GM19351 (cell line): ENCODE measurements around the gene C12orf43.

Source experiments
- ATAC-seq: cut with Tn5 transposase; IDR thresholded peaks from one replicate; pipeline ENCODE4 v1.9.1; 2021; ENCODE audit warnings: mild to moderate bottlenecking, moderate library complexity; ENCODE audit not compliant: unreplicated experiment

Gene C12orf43

DNA sequence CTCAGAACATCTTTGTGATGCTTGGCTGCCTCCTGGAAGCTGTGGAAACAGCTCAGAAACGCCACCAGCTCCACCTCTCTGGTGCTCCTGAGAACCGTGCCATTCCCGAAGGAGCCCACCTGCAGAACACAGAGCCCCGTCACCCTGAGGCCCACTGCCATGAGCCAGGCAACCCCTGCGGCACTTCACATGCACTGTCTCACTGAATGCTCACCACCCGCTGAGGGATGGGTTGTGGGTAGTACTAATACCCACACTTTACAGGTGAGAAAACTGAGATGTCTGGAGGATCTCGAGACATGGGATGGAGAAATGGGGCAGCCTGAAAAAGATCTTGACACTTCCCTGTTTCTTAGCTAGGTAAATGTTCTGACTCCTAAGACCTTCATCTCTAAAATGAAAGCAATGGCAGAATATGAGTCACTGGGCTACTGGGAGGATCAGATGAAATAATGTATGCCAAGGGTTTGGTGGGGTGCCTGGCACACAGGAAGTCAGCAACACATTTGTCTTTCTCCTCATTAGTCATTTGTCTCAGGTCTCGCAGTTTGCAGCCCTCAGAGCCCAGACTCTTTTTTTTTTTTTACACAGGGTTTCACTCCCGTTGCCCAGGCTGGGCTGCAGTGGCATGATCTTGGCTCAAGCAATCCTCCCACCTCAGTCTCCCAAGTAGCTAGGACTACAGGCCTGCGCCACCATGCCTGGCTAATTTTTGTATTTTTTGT lies 17.5 kb upstream of the C12orf43 start:
- no peak for ATAC-seq

DNA sequence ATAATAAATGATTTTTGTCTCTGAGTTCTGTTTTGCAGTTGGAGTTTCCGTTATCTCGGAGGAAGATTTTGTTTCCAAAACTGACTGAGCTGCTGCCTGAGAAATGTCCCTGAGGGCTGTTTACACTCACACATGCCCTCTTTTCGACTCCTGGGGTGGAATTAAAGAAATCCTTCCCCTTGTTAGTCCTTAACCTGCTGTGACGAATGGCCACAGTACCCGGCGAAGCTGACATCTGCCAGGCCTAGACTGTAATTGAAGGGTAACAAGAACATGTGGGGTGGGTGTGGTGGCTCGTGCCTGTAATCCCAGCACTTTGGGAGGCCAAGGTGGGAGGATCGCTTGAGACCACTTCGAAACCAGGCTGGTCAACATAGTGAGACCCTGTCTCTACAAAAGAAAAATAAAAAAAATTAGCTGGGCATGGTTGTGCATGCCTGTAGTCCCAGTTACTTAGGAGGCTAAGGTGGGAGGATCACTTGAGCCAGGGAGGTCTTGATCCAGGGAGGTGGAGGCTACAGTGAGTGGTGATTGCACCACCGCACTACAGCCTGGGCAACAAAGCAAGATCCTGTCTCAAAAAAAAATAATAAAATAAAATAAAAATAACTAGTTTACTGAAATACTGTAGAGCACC lies 14.4 kb upstream of the C12orf43 start:
- ATAC-seq: no peak

DNA sequence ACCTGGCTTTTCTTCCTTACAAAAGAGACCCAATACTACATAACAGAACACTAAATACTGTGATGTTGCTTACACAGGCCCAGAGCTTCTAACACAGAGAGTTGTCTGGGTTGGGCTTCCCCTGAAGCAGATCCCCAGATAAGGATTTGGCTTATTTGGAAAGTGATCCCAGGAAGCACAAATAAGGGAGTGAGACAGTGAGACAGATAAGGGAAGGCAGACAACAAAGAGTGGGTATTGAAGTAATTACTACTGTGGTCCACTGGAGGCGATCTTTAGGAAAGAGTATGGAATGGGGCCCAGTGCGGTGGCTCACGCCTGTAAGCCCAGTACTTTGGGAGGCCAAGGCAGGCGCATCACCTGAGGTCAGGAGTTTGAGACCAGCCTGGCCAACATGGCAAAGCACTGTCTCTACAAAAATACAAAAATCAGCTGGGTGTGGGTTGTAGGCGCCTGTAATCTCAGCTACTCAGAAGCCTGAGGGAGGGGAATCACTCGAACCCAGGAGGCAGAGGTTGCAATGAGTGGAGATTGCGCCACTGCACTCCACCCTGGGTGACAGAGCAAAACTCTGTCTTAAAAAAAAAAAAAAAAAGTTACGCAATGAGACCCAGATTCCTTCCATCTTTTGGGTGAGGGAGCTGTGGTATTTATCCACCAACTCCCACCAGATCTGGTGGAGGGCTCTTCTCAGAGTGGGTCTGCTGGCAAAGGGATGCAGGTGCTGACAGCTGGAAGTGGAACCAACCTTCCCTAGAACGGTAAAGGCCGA lies 10.2 kb upstream of the C12orf43 start:
- ATAC-seq: no peak

DNA sequence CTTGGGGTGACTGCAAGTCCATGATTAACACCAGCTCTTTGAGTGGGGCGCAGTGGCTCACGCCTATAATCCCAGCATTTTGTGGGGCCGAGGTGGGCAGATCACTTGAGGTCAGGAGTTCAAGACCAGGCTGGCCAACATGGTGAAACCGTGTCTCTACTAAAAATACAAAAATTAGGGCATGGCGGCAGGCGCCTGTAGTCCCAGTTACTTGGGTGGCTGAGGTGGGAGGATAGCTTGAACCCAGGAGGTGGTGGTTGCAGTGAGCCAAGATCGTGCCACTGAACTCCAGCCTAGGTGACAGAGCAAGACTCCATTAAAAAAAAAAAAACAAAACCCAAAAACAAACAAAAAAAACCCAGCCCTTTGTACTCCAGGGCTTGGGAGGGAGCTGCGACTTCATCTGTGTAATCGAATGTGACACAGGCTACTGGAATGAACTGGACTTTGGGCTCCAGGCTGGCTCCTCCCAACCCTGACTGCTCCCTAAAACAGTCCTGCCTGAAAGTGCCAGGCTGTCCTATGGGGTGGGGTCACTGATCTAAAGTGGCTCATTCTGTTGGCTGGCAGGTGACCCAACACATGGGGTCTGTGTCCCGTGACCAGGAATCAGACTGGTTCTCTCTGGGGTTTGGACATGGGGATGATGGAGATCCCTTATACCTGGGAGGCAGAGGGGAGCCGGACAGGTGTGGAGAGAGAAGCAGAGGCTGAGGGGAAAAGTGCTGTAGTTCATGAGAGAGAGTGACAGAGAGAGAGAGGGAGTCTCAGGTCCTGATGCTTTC lies 9.3 kb upstream of the C12orf43 start:
- ATAC-seq: no peak

DNA sequence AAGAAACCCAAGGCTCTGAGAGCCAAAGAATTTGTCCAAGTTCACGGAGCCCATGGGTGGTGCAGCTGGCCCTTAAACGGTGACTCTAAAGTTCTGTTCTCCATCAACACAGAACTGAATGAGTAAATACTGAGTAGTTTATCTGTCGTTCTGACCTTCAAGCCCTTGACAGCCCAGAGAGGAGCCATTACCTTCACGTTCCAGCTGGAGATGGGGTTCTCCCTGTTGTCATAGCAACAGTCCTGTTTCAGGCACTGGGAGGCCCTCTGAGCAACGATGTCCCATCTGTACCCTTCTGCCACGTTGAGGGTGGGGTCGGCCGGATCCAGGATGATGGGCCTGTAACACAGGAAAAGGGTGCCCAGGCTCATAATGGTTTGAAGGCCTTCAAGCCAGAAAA lies 7.5 kb upstream of the C12orf43 start:
- no peak for ATAC-seq

DNA sequence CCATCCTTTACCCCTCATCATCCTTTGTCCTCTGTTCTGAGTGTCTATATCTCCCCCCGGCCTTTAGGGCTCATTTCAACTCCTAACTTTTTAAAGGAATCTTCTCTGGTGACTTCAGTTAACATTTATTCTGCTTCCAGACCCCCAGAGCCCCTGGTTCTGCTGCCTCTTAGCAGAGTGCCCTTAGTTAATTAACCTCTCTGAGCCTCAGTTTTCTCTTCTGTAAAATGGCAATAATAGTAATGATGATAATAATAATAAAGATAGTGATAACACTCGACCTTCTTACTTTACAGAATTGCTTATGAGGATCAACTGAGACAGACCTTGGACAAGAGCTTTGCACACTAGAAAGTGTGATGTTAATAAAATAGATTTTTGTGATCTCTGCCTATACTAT lies 6.4 kb upstream of the C12orf43 start:
- no peak for ATAC-seq

DNA sequence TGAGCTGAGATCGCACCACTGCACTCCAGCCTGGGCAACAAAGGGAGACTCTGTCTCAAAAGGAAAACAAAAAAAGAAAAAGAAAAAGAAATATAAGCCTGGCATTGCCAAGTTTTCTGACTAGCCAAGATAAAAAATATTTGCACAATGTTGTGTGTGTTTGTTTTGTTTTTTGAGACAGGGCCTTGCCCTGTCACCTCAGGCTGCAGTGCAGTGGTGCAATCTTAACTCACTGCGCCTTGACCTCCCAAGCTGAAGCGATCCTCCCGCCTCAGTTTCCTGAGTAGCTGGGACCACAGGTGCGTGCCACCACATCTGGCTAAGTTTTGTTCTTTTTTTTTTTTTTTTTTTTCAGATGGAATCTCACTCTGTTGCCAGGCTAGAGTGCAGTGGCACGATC lies 5.5 kb upstream of the C12orf43 start:
- no peak for ATAC-seq

DNA sequence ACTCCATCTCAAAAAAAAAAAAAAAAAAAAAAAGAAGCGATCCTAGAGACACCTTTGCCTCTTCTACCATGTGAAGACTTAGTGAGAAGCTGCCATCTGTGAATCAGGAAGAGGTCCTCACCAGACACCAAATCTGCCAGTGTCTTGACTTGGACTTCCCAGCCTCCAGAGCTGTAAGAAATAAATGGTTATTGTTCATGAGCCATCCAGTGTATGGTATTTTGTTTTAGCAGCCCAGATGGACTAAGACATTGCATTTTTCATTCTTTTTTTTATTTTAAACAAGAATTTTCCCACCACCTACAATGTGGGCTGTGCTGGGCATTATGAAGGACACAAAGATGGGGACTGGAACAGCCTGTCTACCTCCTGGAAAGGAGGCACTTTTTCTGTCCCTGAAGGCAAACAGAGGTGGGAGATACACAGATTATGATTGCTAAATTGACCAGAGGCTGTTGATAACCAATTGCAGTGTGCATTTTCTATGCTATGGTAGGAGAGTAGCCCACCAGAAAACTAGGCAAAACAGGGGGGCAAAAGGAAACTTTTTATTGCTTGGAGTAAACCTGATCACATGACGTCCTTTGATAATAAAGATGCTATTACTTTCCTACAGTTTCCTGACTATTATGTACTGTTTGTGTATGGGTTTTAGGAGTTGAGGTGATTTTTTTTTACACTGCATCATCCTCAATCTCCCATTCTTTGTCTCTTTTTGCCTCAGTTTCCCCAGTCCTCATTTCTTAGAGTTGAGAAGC lies 2.8 kb upstream of the C12orf43 start:
- ATAC-seq: no peak

DNA sequence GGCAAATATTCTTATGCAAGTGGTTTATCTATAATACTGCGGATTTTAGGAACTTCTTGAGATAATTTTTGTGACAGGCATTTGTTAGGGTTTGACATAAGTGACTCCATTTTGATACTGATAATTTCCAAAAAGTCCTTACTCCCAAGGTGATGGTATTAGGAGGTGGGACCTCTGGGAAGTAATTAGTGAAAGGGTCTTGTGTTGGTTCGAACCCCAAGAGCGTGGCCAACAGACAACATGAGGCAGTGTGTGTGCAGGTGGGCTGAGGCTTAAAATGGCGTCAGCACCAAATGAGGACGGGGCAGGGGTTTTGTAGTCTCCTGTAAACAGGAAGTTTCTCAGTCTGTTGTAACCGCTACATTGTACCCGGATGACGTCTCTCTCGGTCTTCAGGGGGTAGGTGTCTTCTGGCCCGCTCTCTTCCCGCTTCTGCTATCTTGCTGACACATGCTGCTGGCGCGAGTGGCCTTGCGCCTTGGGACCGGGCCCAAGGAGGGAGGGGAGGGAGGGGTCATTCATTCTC lies 1.7 kb upstream of the C12orf43 start:
- no peak for ATAC-seq

DNA sequence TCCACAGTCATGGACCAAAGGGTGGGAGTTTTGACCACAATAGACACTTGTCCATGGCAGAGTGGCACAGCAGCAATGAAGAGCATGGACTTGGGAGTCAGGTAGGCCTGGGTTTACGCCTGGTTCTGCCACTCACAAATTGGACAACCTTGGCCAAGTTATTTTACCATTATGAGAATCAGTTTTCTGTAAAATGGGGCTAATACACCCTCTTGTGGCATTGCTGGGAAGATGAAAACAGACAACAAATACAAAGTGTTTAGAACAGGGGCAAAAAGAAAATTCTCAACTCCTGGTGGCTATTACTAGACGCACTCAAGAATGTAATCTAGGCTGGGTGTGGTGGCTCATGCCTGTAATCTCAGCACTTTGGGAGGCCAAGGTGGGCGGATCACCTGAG lies 2.6 kb downstream of the C12orf43 start:
- no peak for ATAC-seq

DNA sequence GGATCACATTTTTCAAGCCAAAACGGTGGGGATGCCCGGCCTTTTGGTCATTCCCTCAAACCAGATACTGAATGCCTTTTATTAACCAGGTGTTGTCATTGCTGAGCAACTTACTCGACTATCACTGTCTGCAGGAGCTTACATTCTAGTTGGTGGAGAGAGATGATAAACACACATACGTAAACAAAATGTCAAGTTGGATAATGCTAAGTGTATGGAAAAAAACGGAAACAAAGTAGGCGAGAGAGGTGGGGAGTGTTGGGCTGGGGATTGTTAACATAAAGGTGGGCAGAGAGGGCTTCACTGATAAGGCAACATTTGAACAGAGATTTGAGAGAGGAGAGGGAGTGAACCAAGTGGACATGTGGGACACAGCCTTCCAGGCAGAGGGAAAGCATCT lies 4.5 kb downstream of the C12orf43 start:
- no peak for ATAC-seq

DNA sequence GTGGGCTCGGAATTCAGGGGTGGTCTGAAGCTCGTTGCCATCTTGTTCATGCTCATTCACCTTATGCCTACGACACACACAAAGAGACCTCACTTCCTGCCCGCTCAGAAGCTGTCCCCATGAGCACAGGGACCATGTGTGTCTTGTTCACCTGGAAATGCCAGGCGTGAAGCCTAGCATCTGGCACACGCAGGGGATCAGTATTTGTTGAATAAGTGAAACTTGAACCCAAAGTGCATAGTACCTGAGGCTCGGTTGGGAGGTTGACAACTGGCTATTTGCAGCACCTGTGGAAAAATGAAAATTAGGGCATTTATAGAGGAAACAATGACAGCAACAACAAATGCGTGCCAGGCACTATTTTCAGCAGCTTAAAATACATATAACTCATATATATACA lies 5.4 kb downstream of the C12orf43 start:
- no peak for ATAC-seq

DNA sequence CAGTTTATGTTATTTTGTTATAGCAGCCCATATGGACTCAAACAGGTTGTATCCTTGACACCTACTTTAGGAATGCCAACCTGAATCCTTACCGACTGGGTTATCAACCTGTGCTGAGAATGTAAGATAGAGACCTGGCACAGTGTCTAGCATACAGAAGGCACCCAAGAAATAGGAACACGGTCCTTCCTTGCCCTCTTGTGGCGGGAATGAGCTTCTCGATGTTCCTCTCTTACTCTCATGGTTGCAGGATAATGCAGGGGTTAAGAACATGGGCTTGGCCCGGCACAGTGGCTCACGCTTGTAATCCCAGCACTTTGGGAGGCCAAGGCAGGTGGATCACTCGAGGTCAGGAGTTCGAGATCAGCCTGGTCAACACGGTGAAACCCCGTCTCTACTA lies 6.5 kb downstream of the C12orf43 start:
- no peak for ATAC-seq

DNA sequence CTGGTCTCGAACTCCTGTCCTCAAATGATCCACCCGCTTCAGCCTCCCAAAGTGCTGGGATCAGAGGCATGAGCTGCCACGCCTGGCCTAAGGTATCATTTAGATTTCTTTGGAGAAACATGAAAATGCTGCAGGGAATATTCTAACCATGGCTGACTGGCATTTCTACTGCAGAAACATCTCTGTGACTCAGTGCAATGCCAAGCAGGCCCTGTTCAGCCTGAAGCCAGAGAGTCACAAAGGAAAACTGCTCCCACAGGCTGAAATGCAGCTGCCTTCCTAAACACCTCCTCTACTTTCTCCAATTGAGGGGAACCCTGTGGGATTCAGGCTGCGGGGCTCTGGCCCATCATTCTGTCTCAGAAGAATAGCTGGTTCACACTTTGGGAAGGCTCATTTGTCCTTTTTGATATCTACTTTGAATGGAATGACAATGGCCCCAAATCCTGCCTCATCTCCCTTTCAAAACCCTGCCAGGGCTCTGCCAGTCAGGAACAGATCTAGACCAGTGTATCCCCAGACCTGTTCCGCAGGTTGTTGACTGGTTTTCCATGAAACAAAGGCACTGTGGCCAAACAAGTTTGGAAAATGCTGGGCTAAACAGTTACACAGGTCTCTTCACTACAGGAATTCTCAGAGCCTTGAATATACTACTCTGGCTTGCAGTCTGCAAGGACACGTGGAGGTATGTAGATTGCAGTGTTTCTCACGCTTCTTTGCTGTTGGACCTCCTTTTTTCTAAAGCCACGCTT lies 7.8 kb downstream of the C12orf43 start:
- no peak for ATAC-seq

DNA sequence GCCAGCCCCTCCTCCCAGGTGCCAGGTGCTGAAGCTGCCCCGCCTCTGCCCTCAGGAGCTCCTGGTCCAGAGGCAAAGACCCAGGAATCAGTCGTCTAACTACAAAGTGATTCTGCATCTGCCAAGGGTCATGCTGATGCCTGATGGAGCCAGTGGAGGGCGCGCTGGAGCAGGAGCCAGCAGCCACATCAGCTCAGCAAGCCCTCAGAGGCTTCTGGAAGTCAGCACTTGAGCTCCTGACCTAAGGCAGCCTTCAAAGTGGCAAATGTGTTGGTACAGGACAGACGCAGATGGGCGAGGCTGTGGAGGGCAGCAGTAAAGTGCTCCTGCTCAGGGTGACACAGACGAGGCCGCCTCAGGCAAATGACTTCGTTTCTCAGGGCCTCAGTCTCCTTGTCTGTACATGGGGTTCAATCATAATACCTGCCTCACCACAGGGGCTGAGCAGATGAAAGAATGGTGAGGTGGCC lies 10.9 kb downstream of the C12orf43 start:
- no peak for ATAC-seq

DNA sequence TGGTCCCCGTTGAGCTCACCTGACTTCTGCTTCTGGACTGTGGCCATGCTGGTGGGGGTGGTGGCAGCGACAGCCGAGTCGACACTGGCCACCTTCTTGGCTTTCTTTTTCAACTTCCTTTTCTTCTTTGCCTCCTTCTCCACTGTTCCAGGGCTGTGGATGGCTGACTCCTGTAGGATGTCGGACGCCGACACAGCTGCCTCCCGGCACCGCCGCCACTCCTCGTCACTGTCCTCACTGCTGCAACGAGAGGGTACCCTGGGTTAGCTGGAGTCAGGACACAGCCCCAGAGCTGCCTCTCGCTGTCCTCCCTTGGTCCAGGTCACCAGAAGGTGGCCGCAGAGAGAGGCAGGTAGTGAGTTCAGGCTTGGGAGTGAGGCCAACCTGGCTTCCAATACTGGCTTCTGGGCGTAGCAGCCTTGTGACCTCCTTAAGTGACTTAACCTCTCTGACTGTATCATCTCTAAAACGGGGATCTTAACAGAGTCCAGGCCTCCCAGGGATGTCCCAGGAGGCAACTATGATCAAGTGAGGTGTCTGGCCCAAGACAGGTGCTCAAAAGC lies 12.0 kb downstream of the C12orf43 start:
- ATAC-seq: no peak

DNA sequence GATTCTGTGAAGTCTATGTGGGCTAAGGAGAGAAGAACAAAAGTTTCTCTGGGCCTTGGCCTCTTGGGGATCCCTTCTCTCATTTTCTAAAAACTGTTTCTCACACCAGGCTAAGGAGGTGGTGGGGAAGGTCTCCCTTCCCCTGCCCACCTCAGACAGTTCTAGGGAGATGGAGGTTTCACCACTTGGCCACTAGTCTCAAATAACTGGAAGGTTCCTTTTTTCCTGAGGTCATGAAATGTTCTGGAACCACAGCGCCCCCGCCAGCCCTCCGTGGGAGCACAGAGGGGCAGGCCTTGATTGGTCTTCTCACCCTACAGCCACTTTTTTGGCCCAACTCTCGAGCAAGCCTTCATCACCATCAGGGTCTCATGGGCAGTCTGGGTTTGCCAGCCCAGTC lies 12.6 kb downstream of the C12orf43 start:
- ATAC-seq: no peak

DNA sequence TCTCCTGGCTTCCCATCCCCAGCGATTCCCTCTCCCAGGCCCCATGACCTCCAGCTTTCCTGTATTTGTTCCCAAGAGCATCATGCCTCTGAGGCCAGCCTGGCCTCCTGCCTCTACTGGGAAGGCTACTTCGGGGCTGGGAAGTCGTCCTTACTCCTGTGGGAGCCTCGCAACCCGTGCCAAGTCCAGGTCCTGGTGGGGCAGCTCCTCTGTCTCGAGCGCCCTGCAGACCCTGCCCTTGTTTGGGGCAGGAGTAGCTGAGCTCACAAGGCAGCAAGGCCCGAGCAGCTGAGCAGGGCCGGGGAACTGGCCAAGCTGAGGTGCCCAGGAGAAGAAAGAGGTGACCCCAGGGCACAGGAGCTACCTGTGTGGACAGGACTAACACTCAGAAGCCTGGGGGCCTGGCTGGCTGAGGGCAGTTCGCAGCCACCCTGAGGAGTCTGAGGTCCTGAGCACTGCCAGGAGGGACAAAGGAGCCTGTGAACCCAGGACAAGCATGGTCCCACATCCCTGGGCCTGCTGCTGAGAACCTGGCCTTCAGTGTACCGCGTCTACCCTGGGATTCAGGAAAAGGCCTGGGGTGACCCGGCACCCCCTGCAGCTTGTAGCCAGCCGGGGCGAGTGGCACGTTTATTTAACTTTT lies 14.3 kb downstream of the C12orf43 start:
- no peak for ATAC-seq

DNA sequence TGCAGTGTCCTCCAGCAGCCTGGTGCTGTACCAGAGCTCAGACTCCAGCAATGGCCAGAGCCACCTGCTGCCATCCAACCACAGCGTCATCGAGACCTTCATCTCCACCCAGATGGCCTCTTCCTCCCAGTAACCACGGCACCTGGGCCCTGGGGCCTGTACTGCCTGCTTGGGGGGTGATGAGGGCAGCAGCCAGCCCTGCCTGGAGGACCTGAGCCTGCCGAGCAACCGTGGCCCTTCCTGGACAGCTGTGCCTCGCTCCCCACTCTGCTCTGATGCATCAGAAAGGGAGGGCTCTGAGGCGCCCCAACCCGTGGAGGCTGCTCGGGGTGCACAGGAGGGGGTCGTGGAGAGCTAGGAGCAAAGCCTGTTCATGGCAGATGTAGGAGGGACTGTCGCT lies 15.2 kb downstream of the C12orf43 start:
- no peak for ATAC-seq
